Loucy (cell line): ENCODE data around the gene HOXD8.

ENCODE experiments used
- H2AFZ ChIP-seq: fragments of 200-600 bp; sonication (generic); 2 replicates; pipeline ENCODE4 v1.6.0; 2016; ENCODE audit warnings: antibody characterized with exemption, mild to moderate bottlenecking, low read length, moderate library complexity
- H3F3A ChIP-seq: fragments of 200-600 bp; 2 replicates; pipeline ENCODE4 v1.6.0; 2016; ENCODE audit warnings: antibody characterized with exemption, low read depth, mild to moderate bottlenecking
- H3K27me3 ChIP-seq: fragments of 200-600 bp; sonication (generic); 2 replicates; pipeline ENCODE4 v1.6.1; 2014; ENCODE audit warnings: low read length, mild to moderate bottlenecking; ENCODE audit not compliant: insufficient read depth, poor library complexity, severe bottlenecking
- H3K36me3 ChIP-seq: fragments of 200-600 bp; sonication (generic); 2 replicates; pipeline ENCODE4 v1.6.1; 2016; ENCODE audit warnings: low read length; ENCODE audit not compliant: insufficient read depth
- H3K4me1 ChIP-seq: fragments of 200-600 bp; sonication (generic); 2 replicates; pipeline ENCODE4 v1.5.1; 2014; ENCODE audit warnings: low read length, mild to moderate bottlenecking; ENCODE audit not compliant: insufficient read depth, poor library complexity, severe bottlenecking
- H3K4me2 ChIP-seq: fragments of 200-600 bp; sonication (generic); 2 replicates; pipeline ENCODE4 v1.6.0; 2014; ENCODE audit warnings: antibody characterized with exemption, low read length, low read depth, mild to moderate bottlenecking; ENCODE audit not compliant: poor library complexity, severe bottlenecking
- H3K4me3 ChIP-seq: fragments of 200-600 bp; sonication (generic); 2 replicates; pipeline ENCODE4 v1.5.1; 2014; ENCODE audit warnings: low read length, mild to moderate bottlenecking, mixed read lengths; ENCODE audit not compliant: poor library complexity, severe bottlenecking
- H3K79me2 ChIP-seq: fragments of 200-600 bp; sonication (generic); 2 replicates; pipeline ENCODE4 v1.6.1; 2014; ENCODE audit warnings: low read length; ENCODE audit not compliant: insufficient read depth
- H3K9ac ChIP-seq: fragments of 200-600 bp; sonication (generic); 2 replicates; pipeline ENCODE4 v1.6.0; 2014; ENCODE audit warnings: mild to moderate bottlenecking, low read depth, low read length, moderate library complexity; ENCODE audit not compliant: poor library complexity, severe bottlenecking
- H3K9me2 ChIP-seq: fragments of 200-600 bp; sonication (generic); replicated peaks from 2 replicates; pipeline ENCODE4 v1.6.1; 2016; ENCODE audit warnings: low read depth, low read length, mixed read lengths
- H3K9me3 ChIP-seq: fragments of 200-600 bp; sonication (generic); 2 replicates; pipeline ENCODE4 v1.6.1; 2014; ENCODE audit warnings: mild to moderate bottlenecking, antibody characterized with exemption, low read length, low read depth; ENCODE audit not compliant: insufficient read depth
- H4K20me1 ChIP-seq: fragments of 200-600 bp; sonication (generic); 2 replicates; pipeline ENCODE4 v1.6.0; 2014; ENCODE audit warnings: antibody characterized with exemption, low read length, mild to moderate bottlenecking; ENCODE audit not compliant: insufficient read depth, poor library complexity, severe bottlenecking
- EZH2phosphoT487 ChIP-seq: fragments of 200-600 bp; IDR thresholded peaks from 2 replicates; pipeline ENCODE4 v1.6.1; 2018; ENCODE audit warnings: antibody characterized with exemption, mild to moderate bottlenecking, moderate library complexity, borderline replicate concordance
- TF ChIP-seq, protein P1 (sequence below): fragments of 200-600 bp; sonication (generic); conservative IDR thresholded peaks from 2 replicates; pipeline ENCODE4 v1.5.1; 2014; ENCODE audit warnings: mild to moderate bottlenecking, antibody characterized with exemption, low read length

HOXD8 gene

DNA sequence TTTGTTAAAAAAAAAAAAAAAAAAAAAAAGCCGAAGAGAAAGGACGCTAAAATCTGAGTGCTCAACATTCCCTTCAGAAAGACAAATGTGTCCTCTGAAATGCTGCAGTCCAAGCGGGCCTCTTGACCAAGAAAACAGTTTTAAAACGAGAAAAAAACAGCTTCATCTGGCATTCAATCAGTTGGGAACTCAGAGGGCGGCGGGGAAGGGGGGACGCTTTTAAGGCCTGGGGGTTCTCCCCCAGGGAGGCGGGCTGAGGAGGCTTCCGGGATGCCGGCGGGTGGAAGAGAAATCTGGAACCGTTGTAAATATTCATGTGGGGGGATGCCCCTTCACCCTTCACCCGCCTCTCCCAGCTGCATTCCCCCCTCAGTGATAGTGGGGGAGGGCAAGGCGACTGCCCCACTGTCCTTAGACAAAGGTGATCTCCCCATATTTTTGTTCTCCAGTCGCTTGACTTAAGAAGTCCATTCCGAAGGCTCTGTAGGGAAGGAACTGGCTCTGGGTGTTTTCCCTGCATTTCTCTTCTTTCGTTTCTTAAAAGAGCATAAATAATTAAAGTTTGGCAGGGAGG lies 25.7 kb upstream of the HOXD8 start:
- Histone ChIP-seq H3K4me3 (no peak overlapping the region), H3K9me2 (no peaks in the 10 kb centered on the region), H3K9me3 (no peaks in the 10 kb centered on the region), H3F3A (no peaks in the 10 kb centered on the region), H3K27me3 (no peaks in the 10 kb centered on the region), H2AFZ (no peak overlapping the region), H3K36me3 (no peaks in the 10 kb centered on the region), H3K9ac (no peak overlapping the region), H3K4me1 (peaks cover 3% of the 10 kb centered on the region), H3K4me2 (peak overlapping the region; percentile 46), H4K20me1 (no peaks in the 10 kb centered on the region), H3K79me2 (no peaks in the 10 kb centered on the region)
- TF ChIP-seq, protein P1, sequence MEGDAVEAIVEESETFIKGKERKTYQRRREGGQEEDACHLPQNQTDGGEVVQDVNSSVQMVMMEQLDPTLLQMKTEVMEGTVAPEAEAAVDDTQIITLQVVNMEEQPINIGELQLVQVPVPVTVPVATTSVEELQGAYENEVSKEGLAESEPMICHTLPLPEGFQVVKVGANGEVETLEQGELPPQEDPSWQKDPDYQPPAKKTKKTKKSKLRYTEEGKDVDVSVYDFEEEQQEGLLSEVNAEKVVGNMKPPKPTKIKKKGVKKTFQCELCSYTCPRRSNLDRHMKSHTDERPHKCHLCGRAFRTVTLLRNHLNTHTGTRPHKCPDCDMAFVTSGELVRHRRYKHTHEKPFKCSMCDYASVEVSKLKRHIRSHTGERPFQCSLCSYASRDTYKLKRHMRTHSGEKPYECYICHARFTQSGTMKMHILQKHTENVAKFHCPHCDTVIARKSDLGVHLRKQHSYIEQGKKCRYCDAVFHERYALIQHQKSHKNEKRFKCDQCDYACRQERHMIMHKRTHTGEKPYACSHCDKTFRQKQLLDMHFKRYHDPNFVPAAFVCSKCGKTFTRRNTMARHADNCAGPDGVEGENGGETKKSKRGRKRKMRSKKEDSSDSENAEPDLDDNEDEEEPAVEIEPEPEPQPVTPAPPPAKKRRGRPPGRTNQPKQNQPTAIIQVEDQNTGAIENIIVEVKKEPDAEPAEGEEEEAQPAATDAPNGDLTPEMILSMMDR = no peak
- TF ChIP-seq EZH2phosphoT487 = no peak

DNA sequence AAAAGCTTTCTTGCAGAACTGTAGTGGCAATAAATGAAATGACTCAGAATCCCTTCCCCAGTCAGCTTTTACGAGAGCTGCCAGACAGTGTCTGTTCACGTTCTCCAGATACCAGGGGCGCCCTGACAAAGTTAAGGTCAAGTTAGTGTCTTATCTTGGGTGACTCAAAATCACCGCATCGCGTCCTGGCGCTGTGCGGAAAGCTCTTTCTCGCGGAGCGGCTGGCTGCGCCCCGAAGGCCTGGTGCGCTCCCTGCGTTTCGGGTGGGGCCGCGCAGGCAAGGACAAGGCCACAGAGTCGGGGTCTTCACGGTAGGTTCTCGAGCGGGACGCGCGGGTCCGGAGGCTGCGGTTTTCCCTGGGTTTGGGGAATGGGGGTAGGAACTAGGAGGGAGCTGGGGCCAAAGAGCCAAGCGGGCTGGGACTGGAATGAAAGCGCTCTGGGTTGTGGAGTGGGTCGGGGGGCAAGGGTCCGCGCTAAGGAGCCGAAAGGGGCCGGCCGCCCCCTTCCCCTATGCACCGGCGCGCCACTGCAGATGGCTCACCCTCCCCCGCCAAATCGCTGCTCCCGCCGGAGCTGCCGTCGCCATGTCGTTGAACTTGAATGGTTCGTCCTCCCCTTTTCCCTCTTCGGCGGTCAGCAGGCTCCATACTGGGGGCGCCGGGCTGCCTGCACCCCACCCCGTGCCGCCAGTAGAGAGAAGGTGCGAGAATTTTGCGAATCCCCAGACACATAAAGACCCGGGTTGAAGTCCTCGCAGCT lies 25.0 kb upstream of the HOXD8 start:
- Histone ChIP-seq H3K27me3 (no peaks in the 10 kb centered on the region), H3F3A (no peaks in the 10 kb centered on the region), H3K9me2 (no peaks in the 10 kb centered on the region), H3K4me3 (no peak overlapping the region), H3K4me1 (peaks cover 3% of the 10 kb centered on the region), H3K36me3 (no peaks in the 10 kb centered on the region), H2AFZ (no peak overlapping the region), H3K9ac (no peak overlapping the region), H3K4me2 (peak overlapping the region; percentile 46), H4K20me1 (no peaks in the 10 kb centered on the region), H3K79me2 (no peaks in the 10 kb centered on the region), H3K9me3 (no peaks in the 10 kb centered on the region)
- no peak for TF ChIP-seq EZH2phosphoT487
- TF ChIP-seq, protein P1 = no peak

DNA sequence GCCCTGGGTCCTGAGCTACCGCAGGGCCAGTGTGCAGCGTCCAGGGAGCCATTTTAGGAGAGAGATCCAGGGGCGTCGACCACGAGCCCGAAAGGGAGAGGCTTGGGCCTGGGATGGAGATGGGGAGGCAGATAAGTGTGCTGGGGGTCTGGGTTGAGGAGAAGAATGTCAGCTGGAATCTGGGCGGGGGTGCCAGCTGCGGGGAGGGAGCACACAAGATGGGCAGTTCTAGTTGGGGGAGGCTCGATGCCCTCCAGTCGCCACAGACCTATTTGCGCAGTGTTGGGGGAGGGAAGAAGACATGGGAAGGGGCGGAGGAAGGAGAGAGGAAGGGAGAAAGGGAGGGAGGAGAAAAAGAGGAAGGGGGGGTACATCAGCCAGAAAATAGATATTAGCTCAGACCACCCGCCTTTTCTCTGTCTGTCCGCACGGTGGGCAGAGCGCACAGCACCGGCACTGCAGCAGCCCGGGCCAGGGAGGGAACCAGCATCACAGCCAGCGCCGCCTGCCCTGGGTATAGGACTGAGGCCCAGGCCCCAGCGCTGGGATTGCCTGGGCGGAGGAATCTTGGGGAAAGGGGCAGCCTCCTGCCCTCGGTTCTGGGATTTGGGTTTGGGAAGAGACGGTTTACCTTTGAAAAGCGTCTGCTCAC lies 24.3 kb upstream of the HOXD8 start:
- no peaks in the 10 kb centered on the region for H3K9me3 ChIP-seq
- H3K4me3 ChIP-seq = no peak overlapping the region
- H4K20me1 ChIP-seq = no peaks in the 10 kb centered on the region
- no peaks in the 10 kb centered on the region for H3K36me3 ChIP-seq
- no peaks in the 10 kb centered on the region for H3K9me2 ChIP-seq
- H3K79me2 ChIP-seq = no peaks in the 10 kb centered on the region
- H3K4me1 ChIP-seq = peaks cover 3% of the 10 kb centered on the region
- no peak overlapping the region for H3K9ac ChIP-seq
- peaks cover 3% of the 10 kb centered on the region for H3K27me3 ChIP-seq
- no peaks in the 10 kb centered on the region for H3F3A ChIP-seq
- no peak overlapping the region for H3K4me2 ChIP-seq
- TF ChIP-seq, protein P1 = no peak
- TF ChIP-seq EZH2phosphoT487 = no peak
- no peak overlapping the region for H2AFZ ChIP-seq
